H1 (cell line): ENCODE data around the gene NLRX1.

ENCODE experiments used
- CBX5 ChIP-seq: fragments of 300-800, 300-1000 bp; sonication (generic); IDR thresholded peaks from 2 replicates; pipeline ENCODE4 v1.7.1; 2016; ENCODE audit warnings: antibody characterized with exemption, low read length, low read depth
- CHD1 ChIP-seq: IDR thresholded peaks from 2 replicates; pipeline ENCODE4 v1.6.1; 2012; ENCODE audit warnings: low read depth, low read length, improper control_type of control experiment
- CREB1 ChIP-seq: IDR thresholded peaks from 2 replicates; pipeline ENCODE4 v1.6.1; 2012; ENCODE audit warnings: inconsistent platforms
- CTCF ChIP-seq, 3 experiments: IDR thresholded peaks; 1 replicate in 2 of 3; 2 replicates in 1 of 3; pipeline versions ENCODE4 v1.5.1 to v1.6.1; 2011; ENCODE audit warnings: low read length in 3 of 3, mild to moderate bottlenecking in 3 of 3, inconsistent platforms in 2 of 3, low read depth in 1 of 3, moderate library complexity in 1 of 3; ENCODE audit not compliant: insufficient read depth in 1 of 3; ENCODE audit errors: control extremely low read depth in 1 of 3
- E2F6 ChIP-seq: IDR thresholded peaks from 2 replicates; pipeline ENCODE4 v1.6.1; 2012; ENCODE audit warnings: inconsistent platforms
- EZH2 ChIP-seq: fragments of 200-600 bp; sonication (generic); IDR thresholded peaks from 2 replicates; pipeline ENCODE4 v1.7.1; 2012; ENCODE audit warnings: low read depth, mild to moderate bottlenecking, moderate library complexity, low read length, inconsistent platforms; ENCODE audit not compliant: severe bottlenecking
- POLR2A ChIP-seq, 2 experiments: IDR thresholded peaks; 1 replicate in 1 of 2; 2 replicates in 1 of 2; pipeline ENCODE4 v1.6.1; 2011; ENCODE audit warnings: low read depth in 2 of 2, low read length in 2 of 2, mild to moderate bottlenecking in 2 of 2; ENCODE audit errors: control extremely low read depth in 1 of 2
- POLR2AphosphoS5 ChIP-seq: IDR thresholded peaks from 2 replicates; pipeline ENCODE4 v1.6.1; 2011; ENCODE audit warnings: low read depth, low read length
- RXRA ChIP-seq: IDR thresholded peaks from 2 replicates; pipeline ENCODE4 v1.6.1; 2011; ENCODE audit warnings: low read depth, mild to moderate bottlenecking, low read length, moderate library complexity; ENCODE audit not compliant: insufficient read depth
- SP2 ChIP-seq: IDR thresholded peaks from 2 replicates; pipeline ENCODE4 v1.6.1; 2012; ENCODE audit warnings: mild to moderate bottlenecking, low read length, inconsistent platforms

- TF ChIP-seq CTCF (IDR thresholded peaks at IDR 0.05; ENCODE audit: control extremely low read depth in 1 of 3, insufficient read depth in 1 of 3, low read depth in 1 of 3, low read length in 3 of 3) (no peak), RXRA (no peak), POLR2AphosphoS5 (no peak), SP2 (no peak), POLR2A (IDR thresholded peaks at IDR 0.05; ENCODE audit: control extremely low read depth in 1 of 2, low read depth in 2 of 2, low read length in 2 of 2) (no peak), CBX5 (no peak), EZH2 (no peak), CREB1 (no peak), CHD1 (no peak), E2F6 (no peak)
These were observed 42.7 kb upstream of the NLRX1 start for GRCh38 chr11:119125821-119126220.
